Stimulated activated CD4-positive, alpha-beta T cell treated with anti-CD3 and anti-CD28 coated beads, Interleukin-2, amount 100 ng/mL, for 48 hours (primary cell): ENCODE measurements around the gene PRKCG.
"Not testable (repeated sequence)": the region's sequence is repeated elsewhere in the genome, so short reads cannot be mapped to it uniquely, and the experiment has no call there.

ENCODE experiments used
- DNase-seq, 2 donors: peaks; one replicate each; pipeline ENCODE4 v3.0.0-alpha.2; 2020

PRKCG gene

DNA sequence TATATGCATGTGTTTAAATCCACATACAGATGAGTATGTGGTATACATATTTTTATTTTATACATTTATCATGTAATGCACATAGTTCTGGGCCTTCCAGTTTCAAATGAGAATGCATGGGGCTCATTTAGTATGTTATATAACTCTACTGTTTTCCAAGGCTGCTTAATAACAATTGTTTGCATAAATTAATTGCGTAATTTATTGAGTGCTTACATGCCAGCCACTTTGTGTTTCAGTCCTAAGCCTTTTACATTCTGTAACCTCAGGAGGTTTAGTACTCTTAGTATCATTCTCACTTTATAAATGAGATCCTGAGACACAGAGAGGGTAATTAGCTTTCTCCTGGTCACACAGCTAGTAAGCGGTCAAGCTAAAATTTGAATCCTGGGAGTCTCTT lies 64.0 kb downstream of the PRKCG start:
- no peak for DNase-seq

GRCh38 chr19:53947624-53948023 lies 65.6 kb downstream of the PRKCG start:
- DNase-seq = no peak

DNA sequence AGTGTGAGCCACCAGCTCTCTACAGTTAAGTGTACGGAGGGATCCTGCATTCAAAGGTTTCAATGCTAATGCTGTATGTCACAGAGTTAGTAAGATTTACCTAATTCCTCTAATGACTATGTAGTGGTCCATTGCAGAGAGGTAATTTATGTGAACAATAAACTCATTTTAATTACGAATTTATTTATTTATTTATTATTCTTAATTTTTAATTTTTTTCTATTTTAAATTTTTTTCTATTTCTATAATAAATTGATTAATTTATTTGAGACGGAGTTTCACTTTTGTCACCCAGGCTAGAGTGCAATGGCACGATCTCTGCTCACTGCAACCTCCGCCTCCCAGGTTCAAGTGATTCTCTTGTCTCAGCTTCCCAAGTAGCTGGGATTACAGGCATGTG lies 66.6 kb downstream of the PRKCG start:
- DNase-seq = not testable (repeated sequence)

DNA sequence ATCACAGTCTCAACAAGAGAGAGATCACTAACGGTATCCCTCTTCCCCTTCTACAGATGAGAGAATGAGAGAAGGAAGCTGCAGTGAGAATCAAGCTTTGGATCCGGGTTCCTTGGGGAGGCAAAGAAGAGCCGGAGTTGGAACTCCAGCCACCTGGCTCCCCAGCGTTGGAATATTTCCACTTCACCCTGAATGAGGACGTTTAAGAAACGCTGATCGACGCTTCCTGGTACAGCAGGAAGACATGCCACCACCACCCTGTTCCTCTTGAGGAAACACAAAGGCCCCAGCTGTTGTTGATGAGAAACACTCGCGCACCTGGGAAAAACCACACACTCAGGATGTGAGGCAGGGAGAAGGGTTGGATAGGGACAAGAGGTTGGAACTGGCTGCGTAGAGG lies 69.4 kb downstream of the PRKCG start:
- no peak for DNase-seq

- DNase-seq = no peak
These were observed 70.0 kb downstream of the PRKCG start for GRCh38 chr19:53951947-53952346.

GRCh38 chr19:53953383-53953782 lies 71.4 kb downstream of the PRKCG start:
- DNase-seq = no peak
